OCI-LY3 (cell line): ENCODE measurements around the gene LINGO3.

ENCODE experiments used
- H2AFZ ChIP-seq: fragments of 200-600, 300-600 bp; shearing (Covaris generic); 2 replicates; pipeline ENCODE4 v1.6.0; 2014; ENCODE audit warnings: antibody characterized with exemption, low read depth, low read length
- H3K27ac ChIP-seq: fragments of 200-600, 300-600 bp; sonication (generic); 2 replicates; pipeline ENCODE4 v1.5.1; 2014; ENCODE audit warnings: mild to moderate bottlenecking, low read length, moderate library complexity, mixed read lengths
- H3K27me3 ChIP-seq: fragments of 200-600, 300-600 bp; sonication (generic); 2 replicates; pipeline ENCODE4 v1.6.1; 2014; ENCODE audit warnings: low read depth, low read length, mixed read lengths
- H3K36me3 ChIP-seq: fragments of 200-600, 300-600 bp; sonication (generic); replicated peaks from 2 replicates; pipeline ENCODE3; 2014; ENCODE audit warnings: low read depth, low read length, mixed read lengths
- H3K4me1 ChIP-seq: fragments of 300-600, 200-600 bp; sonication (generic); 2 replicates; pipeline ENCODE4 v1.6.1; 2014; ENCODE audit warnings: low read length, mixed read lengths
- H3K4me2 ChIP-seq: fragments of 200-600, 300-600 bp; sonication (generic); 2 replicates; pipeline ENCODE4 v1.6.1; 2014; ENCODE audit warnings: low read length, mixed read lengths
- H3K4me3 ChIP-seq: fragments of 300-600, 200-600 bp; sonication (generic); 2 replicates; pipeline ENCODE4 v1.5.1; 2014; ENCODE audit warnings: antibody characterized with exemption, mild to moderate bottlenecking, low read length, moderate library complexity
- H3K79me2 ChIP-seq: fragments of 300-600, 200-600 bp; shearing (Covaris generic); 2 replicates; pipeline ENCODE4 v1.6.1; 2014; ENCODE audit warnings: mild to moderate bottlenecking, low read length, mixed read lengths
- H3K9ac ChIP-seq: fragments of 300-600, 200-600 bp; shearing (Covaris generic); 2 replicates; pipeline ENCODE4 v1.6.0; 2014; ENCODE audit warnings: mild to moderate bottlenecking, low read length, moderate library complexity
- H3K9me3 ChIP-seq: fragments of 200-600, 300-600 bp; shearing (Covaris generic); 2 replicates; pipeline ENCODE4 v1.6.1; 2014; ENCODE audit warnings: low read length, mixed read lengths; ENCODE audit not compliant: insufficient read depth
- H4K20me1 ChIP-seq: fragments of 200-600, 300-600 bp; sonication (generic); 2 replicates; pipeline ENCODE4 v1.6.1; 2016; ENCODE audit warnings: low read length, mixed read lengths; ENCODE audit not compliant: insufficient read depth
- CTCF ChIP-seq: fragments of 200-600, 300-600 bp; sonication (generic); IDR thresholded peaks from 2 replicates; pipeline ENCODE4 v1.5.1; 2014; ENCODE audit warnings: antibody characterized with exemption, low read length, low read depth
- EZH2phosphoT487 ChIP-seq: fragments of 200-600 bp; shearing (Covaris generic); IDR thresholded peaks from 2 replicates; pipeline ENCODE4 v1.6.1; 2018; ENCODE audit warnings: antibody characterized with exemption, mixed run types, low read depth

The LINGO3 gene

GRCh38 chr19:2353887-2354592 is 46.1 kb upstream of the LINGO3 start:
- Histone ChIP-seq H3K27ac (no peak overlapping the region), H3K36me3 (peaks cover 12% of the 10 kb centered on the region), H3K27me3 (no peaks in the 10 kb centered on the region), H3K79me2 (no peaks in the 10 kb centered on the region), H3K4me2 (no peak overlapping the region), H4K20me1 (no peaks in the 10 kb centered on the region), H3K9ac (no peak overlapping the region), H3K9me3 (no peaks in the 10 kb centered on the region), H2AFZ (no peak overlapping the region), H3K4me3 (no peak overlapping the region), H3K4me1 (no peaks in the 10 kb centered on the region)
- no peak for TF ChIP-seq CTCF
- TF ChIP-seq EZH2phosphoT487 = no peak

- H3K27me3 ChIP-seq = no peaks in the 10 kb centered on the region
- no peak overlapping the region for H3K4me2 ChIP-seq
- H3K36me3 ChIP-seq = peaks cover 12% of the 10 kb centered on the region
Observed at GRCh38 chr19:2353159-2353886, 45.4 kb upstream of the LINGO3 start.

GRCh38 chr19:2352121-2352520 is 44.2 kb upstream of the LINGO3 start:
- Histone ChIP-seq H2AFZ (no peak overlapping the region), H3K9ac (no peak overlapping the region), H3K4me3 (no peak overlapping the region), H3K27me3 (no peaks in the 10 kb centered on the region), H3K9me3 (no peaks in the 10 kb centered on the region), H3K36me3 (peaks cover 12% of the 10 kb centered on the region), H3K27ac (no peak overlapping the region), H3K79me2 (no peaks in the 10 kb centered on the region), H3K4me1 (no peaks in the 10 kb centered on the region), H3K4me2 (no peak overlapping the region), H4K20me1 (no peaks in the 10 kb centered on the region)
- no peak for TF ChIP-seq EZH2phosphoT487
- no peak for TF ChIP-seq CTCF

More at GRCh38 chr19:2353159-2353886, 45.4 kb upstream of the LINGO3 start:
- H2AFZ ChIP-seq = no peak overlapping the region
- no peak for TF ChIP-seq CTCF
- TF ChIP-seq EZH2phosphoT487 = no peak
- H3K4me3 ChIP-seq = no peak overlapping the region
- no peaks in the 10 kb centered on the region for H3K79me2 ChIP-seq
- H4K20me1 ChIP-seq = no peaks in the 10 kb centered on the region
- no peaks in the 10 kb centered on the region for H3K4me1 ChIP-seq
- H3K9ac ChIP-seq = no peak overlapping the region
- H3K27ac ChIP-seq = no peak overlapping the region
- H3K9me3 ChIP-seq = no peaks in the 10 kb centered on the region

DNA sequence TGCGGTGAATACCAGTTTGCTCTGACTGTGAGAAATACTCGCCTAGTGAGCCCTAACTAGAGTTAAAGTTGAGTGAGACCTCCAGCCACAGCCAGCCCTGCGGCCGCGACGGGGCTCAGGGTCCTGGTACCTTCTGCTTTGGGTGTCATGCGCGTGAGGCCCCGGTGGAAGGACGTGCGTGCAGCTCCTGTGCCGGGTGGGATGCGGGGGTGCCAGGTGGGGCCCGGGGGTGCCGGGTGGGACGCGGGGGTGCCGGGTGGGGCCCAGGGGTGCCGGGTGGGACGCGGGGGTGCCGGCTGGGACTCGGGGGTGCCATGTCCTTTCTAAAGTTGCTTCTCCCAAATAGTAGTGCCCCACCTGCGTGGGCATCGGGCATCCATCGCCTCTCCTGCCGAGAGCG is 43.6 kb upstream of the LINGO3 start:
- Histone ChIP-seq H3K27me3 (no peaks in the 10 kb centered on the region), H3K79me2 (no peaks in the 10 kb centered on the region), H3K27ac (no peak overlapping the region), H3K9me3 (no peaks in the 10 kb centered on the region), H3K9ac (no peak overlapping the region), H3K4me3 (no peak overlapping the region), H4K20me1 (no peaks in the 10 kb centered on the region), H2AFZ (no peak overlapping the region), H3K4me2 (no peak overlapping the region), H3K4me1 (no peaks in the 10 kb centered on the region), H3K36me3 (peaks cover 12% of the 10 kb centered on the region)
- TF ChIP-seq CTCF (no peak), EZH2phosphoT487 (no peak)
